ENCODE measurements around the gene VEGFB.

The VEGFB gene, protein sequence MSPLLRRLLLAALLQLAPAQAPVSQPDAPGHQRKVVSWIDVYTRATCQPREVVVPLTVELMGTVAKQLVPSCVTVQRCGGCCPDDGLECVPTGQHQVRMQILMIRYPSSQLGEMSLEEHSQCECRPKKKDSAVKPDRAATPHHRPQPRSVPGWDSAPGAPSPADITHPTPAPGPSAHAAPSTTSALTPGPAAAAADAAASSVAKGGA

DNA sequence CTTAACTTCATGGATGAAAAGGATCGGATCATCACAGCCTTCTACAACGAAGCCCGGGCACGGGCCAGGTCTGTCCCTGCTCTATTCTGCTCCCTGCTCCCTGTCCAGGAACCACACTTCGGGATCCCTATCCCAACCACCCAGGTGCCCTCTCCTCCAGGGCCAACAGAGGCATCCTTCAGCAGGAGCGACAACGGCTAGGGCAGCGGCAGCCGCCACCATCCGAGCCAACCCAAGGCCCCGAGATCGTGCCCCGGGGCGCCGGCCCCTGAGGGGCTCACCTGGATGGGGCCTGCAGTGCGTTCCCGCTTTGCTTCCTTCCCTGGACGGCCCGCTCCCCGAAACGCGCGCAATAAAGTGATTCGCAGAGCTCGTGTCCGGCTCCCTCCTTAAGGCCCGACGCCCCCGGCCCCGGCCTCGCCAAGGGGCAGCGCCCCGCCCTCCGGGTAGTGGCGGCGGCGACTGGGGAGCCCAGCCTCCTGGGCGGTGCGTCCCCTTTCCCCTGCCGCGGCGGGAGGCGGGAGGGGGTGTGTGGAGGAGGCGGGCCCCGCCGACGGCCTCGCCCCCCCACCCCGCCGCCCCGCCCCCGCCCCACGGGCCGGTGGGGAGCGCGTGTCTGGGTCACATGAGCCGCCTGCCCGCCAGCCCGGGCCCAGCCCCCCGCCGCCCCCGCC, at the start of gene VEGFB:
TSS of gene VEGFB (plus strand) at position 672 of the 674 bp plus-strand sequence. CDS start 250 bp downstream, outside the sequence.
- DNase-seq (ENCODE audit: low read depth in 1 of 2, low spot score in 1 of 2) = peak; percentile 67 to 81
- in situ Hi-C loops (cut with HindIII; ENCODE audit: low pct_unique_long_range_greater_than_20kb, low sequenced_read_pairs) = no loop called here
- no peak for TF ChIP-seq JUND (IDR thresholded peaks at IDR 0.05; ENCODE audit: low read depth)

DNA sequence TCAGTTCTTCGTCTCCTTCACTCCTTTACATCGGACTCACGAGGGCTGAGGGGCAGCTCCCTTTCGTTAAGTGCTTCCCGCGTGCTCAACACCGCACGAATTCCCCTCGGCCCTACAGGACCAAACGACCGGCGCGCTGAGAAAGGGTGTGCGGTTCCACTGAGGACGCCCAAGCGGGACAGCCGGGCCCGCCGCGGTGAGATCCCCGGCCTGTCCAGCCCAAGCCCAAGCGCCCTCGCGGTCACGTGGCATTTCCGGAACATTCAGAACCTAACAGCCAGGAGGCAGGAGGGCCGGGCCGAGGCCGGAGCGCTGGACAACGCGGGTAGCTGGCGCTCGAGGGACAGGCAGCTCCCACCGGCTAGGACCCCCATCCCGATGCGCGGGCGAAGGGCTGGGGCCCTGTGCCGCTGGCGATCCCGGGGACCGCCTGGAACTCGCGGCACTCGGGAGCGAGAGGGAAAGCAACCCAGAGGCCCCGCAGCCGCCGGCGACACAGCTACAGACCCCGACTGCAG, 49.1 kb upstream of the VEGFB start:
- in situ Hi-C loops (cut with HindIII; ENCODE audit: low pct_unique_long_range_greater_than_20kb, low sequenced_read_pairs) = no loop called here
- peak; percentile 45 to 86 for DNase-seq (ENCODE audit: low read depth in 1 of 2, low spot score in 1 of 2)
- no peak for TF ChIP-seq JUND (IDR thresholded peaks at IDR 0.05; ENCODE audit: low read depth)

DNA sequence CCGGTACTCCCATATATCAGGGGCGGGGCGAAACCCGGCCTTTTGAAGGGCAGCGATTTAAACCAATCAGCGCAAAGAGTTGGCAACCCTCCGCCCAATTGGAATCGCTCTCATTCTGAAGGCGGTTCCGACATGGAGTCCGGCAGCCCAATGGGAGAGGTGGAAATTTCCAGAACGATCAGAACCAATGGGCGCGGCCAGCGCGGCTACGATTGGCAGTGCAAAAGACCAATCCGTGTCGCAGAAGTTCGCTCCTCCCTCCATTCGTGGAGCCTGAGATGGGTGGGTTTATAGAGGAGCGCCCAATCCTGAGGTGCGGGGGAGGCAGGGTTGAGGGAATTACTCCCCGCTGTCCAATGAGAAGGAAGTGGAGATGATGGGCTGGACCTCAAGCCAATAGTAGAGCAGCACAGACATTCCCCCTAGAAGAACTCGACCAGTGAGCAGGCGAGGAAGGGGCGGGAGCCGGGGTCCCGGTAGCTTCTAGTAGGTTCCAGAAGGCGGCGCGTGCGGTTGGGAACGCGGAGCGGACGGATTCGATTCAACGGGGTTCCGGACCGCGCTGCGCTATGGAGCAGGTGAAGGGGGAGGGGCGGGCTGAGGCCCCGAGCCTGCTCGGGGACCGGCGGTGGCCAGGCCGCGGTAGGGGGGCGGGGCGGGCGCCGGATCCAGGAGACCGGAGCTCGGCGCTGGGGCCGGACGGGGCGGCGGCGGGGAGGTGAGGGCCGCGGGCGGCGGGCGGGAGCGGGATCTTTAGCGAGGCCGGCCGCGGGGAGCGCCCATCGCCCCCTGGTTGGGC, 48.5 kb upstream of the VEGFB start, which contains the start of gene STIP1:
TSS of gene STIP1 (plus strand) at position 479 of the 799 bp plus-strand sequence. CDS start at position 570, 91 bp downstream.
- in situ Hi-C loops (cut with HindIII; ENCODE audit: low pct_unique_long_range_greater_than_20kb, low sequenced_read_pairs) = no loop called here
- TF ChIP-seq JUND (IDR thresholded peaks at IDR 0.05; ENCODE audit: low read depth) = no peak

DNA sequence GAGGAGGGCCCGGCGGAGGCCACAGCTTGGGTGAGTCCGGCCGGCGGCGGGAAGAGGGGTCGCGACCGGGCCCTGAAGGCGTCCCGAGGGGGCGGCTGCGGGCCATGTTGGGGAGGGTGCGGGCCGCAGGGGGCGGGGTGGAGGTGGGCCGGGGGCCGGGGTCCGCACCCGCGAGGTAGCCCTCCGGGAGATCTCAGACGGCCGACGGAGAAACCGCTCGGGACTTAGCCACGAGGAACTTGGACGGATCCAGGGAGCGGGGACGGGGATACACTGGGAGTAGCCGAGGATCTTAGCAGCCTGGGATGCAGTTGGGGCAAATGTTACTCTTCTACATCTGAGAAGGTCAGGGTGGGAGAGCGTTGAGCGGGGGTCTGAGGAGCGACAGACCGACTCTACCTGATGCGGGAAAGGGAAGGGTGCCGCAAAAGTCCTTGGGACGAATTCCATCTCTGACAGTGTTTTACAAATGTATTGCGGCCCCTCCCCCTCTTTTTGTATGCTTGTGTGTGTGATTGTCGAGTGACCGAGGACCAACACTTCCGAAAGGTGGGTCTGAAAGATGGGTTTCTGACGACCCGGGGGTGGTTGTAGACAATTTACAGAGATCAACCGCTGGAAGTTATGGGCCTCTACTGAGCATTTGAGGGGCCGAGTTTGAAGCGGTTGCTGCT, 47.8 kb upstream of the VEGFB start:
- in situ Hi-C loops (cut with HindIII; ENCODE audit: low pct_unique_long_range_greater_than_20kb, low sequenced_read_pairs) = no loop called here
- peak in 1 of 2 experiments; percentile 38 for DNase-seq (ENCODE audit: low read depth in 1 of 2, low spot score in 1 of 2)
- TF ChIP-seq JUND (IDR thresholded peaks at IDR 0.05; ENCODE audit: low read depth) = no peak

More for the DNA sequence above, 48.5 kb upstream of the VEGFB start, which contains the start of gene STIP1:
- DNase-seq (ENCODE audit: low read depth in 1 of 2, low spot score in 1 of 2) = peak; percentile 99 to 100

DNA sequence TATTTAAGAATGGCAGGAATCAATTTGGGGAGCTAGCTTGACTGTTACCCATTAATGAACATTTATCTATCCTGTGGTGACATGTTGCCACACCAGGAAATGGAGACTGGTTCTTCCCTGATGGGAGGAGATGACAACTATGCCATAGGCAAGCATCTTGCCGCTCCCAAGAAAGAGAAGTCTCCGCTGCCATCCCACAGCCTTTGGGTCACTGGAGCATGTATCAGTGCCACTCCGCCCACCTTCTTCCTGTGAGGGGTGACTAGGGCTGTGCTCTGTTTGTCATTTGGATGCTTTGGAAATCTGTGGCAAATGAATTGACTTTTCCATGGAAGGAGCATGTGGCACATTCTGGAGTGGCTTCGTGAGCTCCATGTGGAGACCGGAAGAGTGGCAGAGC, 42.0 kb upstream of the VEGFB start:
- TF ChIP-seq JUND (IDR thresholded peaks at IDR 0.05; ENCODE audit: low read depth) = no peak
- no peak for DNase-seq (ENCODE audit: low read depth in 1 of 2, low spot score in 1 of 2)
- in situ Hi-C loops (cut with HindIII; ENCODE audit: low pct_unique_long_range_greater_than_20kb, low sequenced_read_pairs) = no loop called here

DNA sequence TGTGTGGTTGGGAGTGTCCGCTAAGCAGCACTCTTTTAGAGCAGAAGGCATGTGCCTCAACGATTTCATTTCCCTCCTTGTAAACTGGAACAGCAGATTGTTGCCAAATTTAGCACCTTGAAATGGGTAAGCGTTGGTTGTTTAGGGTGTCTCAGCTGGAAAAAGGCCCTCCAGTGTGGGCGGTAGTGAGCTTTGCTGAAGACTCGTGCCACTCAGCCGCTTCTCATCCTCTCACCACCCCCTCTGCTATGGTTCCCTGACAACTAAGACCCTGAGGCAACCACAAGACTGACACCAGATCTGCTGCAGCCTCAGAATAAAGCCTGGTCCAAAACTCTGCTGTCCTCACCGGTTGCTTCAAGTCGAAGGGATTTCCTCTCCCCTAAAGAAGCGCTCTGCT, 37.8 kb upstream of the VEGFB start:
- no peak for TF ChIP-seq JUND (IDR thresholded peaks at IDR 0.05; ENCODE audit: low read depth)

DNA sequence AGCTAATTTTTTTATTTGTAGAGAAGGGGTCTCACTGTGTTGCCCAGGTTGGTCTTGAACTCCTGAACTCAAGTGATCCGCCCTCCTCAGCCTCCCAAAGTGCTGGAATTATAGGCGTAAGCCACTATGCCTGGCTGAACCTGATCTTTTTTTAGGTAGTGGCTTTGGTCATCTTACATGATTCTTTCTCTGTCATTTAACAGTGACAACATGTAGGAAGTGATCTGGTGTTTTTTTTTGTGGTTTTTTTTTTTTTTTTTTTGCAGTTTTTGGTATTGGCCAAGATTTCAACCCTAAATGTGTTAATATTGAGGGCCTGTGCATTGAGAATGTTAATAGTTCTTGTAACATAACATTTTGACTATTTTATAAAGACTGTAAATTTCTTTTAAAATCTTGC, 35.9 kb upstream of the VEGFB start:
- no peak for TF ChIP-seq JUND (IDR thresholded peaks at IDR 0.05; ENCODE audit: low read depth)
- in situ Hi-C loops (cut with HindIII; ENCODE audit: low pct_unique_long_range_greater_than_20kb, low sequenced_read_pairs) = no loop called here
- no peak for DNase-seq (ENCODE audit: low read depth in 1 of 2, low spot score in 1 of 2)

More for the DNA sequence above, 37.8 kb upstream of the VEGFB start:
- in situ Hi-C loops (cut with HindIII; ENCODE audit: low pct_unique_long_range_greater_than_20kb, low sequenced_read_pairs) = no loop called here
- DNase-seq (ENCODE audit: low read depth in 1 of 2, low spot score in 1 of 2) = no peak

DNA sequence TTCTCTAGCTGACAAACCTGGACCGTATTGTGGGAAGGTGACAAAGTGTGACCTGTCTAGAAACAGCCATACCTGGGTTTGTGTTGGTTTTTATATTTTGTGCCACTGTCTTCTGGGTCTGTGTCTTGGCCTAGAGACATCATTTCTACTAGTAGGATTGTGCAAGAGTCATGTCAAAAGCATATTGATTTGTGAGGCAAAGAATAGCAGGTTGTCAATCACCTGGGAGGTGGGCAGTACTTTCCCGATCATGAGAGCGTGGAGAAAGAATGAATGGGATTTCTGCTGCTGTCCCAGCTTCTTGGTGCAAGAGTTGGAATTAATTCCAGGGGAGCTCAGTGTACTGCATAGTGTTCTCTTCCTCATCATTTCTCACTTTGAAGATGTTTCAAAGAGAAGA, 32.8 kb upstream of the VEGFB start:
- TF ChIP-seq JUND (IDR thresholded peaks at IDR 0.05; ENCODE audit: low read depth) = no peak
- in situ Hi-C loops (cut with HindIII; ENCODE audit: low pct_unique_long_range_greater_than_20kb, low sequenced_read_pairs) = no loop called here
- DNase-seq (ENCODE audit: low read depth in 1 of 2, low spot score in 1 of 2) = no peak

DNA sequence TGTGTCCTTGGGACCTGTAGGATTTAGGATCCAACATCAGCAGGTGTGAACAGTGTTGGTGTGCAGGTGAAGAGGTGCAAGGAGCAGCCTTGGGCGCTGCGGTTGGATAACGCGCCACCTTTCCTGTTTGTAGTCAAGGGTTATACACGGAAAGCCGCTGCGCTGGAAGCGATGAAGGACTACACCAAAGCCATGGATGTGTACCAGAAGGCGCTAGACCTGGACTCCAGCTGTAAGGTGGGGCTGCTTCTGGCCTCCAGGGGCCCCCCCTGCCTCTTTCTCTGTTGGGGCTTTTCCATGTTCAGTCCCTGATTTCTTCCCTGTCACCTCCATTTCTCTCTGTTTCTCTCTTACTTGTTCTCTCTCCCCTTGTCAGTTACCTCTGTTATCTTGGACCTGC, 31.4 kb upstream of the VEGFB start:
- in situ Hi-C loops (cut with HindIII; ENCODE audit: low pct_unique_long_range_greater_than_20kb, low sequenced_read_pairs) = no loop called here
- DNase-seq (ENCODE audit: low read depth in 1 of 2, low spot score in 1 of 2) = no peak
- TF ChIP-seq JUND (IDR thresholded peaks at IDR 0.05; ENCODE audit: low read depth) = no peak

DNA sequence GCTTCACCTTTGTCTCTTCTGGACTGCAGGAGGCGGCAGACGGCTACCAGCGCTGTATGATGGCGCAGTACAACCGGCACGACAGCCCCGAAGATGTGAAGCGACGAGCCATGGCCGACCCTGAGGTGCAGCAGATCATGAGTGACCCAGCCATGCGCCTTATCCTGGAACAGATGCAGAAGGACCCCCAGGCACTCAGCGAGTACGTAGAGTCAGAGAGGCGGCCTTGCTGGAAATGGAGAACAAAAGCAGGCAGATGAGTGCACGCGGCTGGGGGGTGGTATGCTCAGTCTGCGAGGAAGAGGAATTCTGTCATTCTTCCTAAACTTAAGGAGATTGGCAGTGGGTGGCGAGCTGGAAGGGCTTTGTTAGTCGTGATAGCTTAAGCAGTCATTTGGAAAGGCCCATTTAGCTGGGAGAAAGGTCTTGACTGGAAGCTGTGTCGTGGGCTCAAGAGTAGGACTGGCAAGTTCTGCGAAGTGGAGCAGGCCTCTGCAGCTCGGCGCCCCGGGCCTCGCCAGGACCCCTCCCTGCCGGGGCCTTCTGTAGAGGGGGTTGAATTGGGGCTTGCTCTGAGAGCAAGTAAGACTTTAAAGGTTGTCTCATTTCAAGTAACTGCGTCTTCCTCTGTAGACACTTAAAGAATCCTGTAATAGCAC, 30.8 kb upstream of the VEGFB start:
- no peak for TF ChIP-seq JUND (IDR thresholded peaks at IDR 0.05; ENCODE audit: low read depth)
- DNase-seq (ENCODE audit: low read depth in 1 of 2, low spot score in 1 of 2) = no peak
- in situ Hi-C loops (cut with HindIII; ENCODE audit: low pct_unique_long_range_greater_than_20kb, low sequenced_read_pairs) = no loop called here

DNA sequence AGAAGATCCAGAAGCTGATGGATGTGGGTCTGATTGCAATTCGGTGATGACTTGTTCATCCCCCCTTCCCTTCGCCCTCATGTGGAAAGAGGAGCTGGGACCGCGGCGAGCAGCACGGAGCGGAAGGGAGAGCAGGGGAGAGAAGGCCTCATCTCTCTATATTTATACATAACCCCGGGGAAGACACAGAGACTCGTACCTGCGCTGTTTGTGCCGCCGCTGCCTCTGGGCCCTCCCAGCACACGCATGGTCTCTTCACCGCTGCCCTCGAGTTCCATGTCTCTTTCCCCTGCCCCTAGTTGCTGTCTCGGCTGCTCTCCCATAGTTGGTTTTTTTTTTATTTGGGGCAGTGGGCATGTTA, 30.3 kb upstream of the VEGFB start:
- in situ Hi-C loops (cut with HindIII; ENCODE audit: low pct_unique_long_range_greater_than_20kb, low sequenced_read_pairs) = no loop called here
- no peak for TF ChIP-seq JUND (IDR thresholded peaks at IDR 0.05; ENCODE audit: low read depth)
- no peak for DNase-seq (ENCODE audit: low read depth in 1 of 2, low spot score in 1 of 2)

Data from T47D (cell line).